Activated naive CD4-positive, alpha-beta T cell treated with anti-CD3 and anti-CD28 coated beads for 36 hours (primary cell): Measurements from ENCODE around the gene METAP1. TPM values are rescaled to one million over a fixed set of nuclear protein-coding genes. Genes with fewer than 3 reads are reported as not detected.
"Not testable (repeated sequence)": the region's sequence is repeated elsewhere in the genome, so short reads cannot be mapped to it uniquely, and the experiment has no call there.

ENCODE experiments used
- CTCF ChIA-PET: fragments of 350-600 bp; sonication (Branson Sonifier 250); formaldehyde crosslinking; loops from one replicate; lab custom pipeline; 2021; ENCODE audit warnings: antibody characterized with exemption; lab: Charles Lee
- DNase-seq: peaks from one replicate; pipeline ENCODE4 v3.0.0-alpha.2; 2020
- H3K27ac Mint-ChIP-seq: one replicate; pipeline ENCODE4 v1.8.0; 2021; ENCODE audit warnings: mild to moderate bottlenecking, mixed read lengths
- H3K27me3 Mint-ChIP-seq: one replicate; pipeline ENCODE4 v1.8.0; 2021; ENCODE audit warnings: low read depth, mixed read lengths
- H3K36me3 Mint-ChIP-seq: one replicate; pipeline ENCODE4 v1.8.0; 2021; ENCODE audit warnings: low read depth, mixed read lengths
- H3K4me1 Mint-ChIP-seq: one replicate; pipeline ENCODE4 v1.8.0; 2021; ENCODE audit warnings: low read depth, mixed read lengths
- H3K4me3 Mint-ChIP-seq: one replicate; pipeline ENCODE4 v1.8.0; 2021; ENCODE audit warnings: mild to moderate bottlenecking, moderate library complexity, mixed read lengths
- H3K9me3 Mint-ChIP-seq: one replicate; pipeline ENCODE4 v1.8.0; 2021; ENCODE audit warnings: mixed read lengths
- intact Hi-C: fragments of 100-400 bp; cut with micrococcal nuclease; formaldehyde crosslinking; loops from one replicate; pipeline ENCODE4 v1.15.1; 2023
- total RNA-seq, 2 experiments: library from RNA; stranded (reverse); gene quantifications; one replicate each; pipeline ENCODE4 v1.2.3, GENCODE V29; 2021

METAP1 gene
- total RNA-seq, 2 experiments from 2014 or later, result 65.6 to 70.1 TPM

DNA sequence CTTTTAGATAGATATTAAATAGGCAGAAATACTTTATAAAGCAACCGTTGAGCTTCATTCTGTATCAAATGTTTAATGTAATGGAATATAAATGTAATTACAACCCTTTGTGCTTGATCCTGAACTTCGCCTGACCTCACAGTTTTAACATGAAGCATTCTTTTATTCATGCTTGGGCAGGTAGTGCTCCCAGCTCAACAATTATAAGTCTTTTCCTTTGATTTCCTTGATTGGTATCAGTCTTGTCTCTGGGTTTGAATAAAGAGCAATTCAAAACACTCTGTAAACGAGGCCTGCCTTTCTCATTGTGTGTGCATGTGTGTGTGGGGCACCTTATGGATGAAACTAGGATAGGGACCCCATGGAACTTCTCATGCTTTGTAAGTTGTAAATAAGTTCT is 6.8 kb downstream of the METAP1 start:
- Mint-ChIP-seq H3K4me1 (peaks cover 68% of the 10 kb centered on the region), H3K9me3 (no peaks in the 10 kb centered on the region), H3K27ac (no peak overlapping the region), H3K36me3 (peaks cover 5% of the 10 kb centered on the region), H3K27me3 (no peaks in the 10 kb centered on the region), H3K4me3 (no peak overlapping the region)
- CTCF ChIA-PET, result no interaction called here
- intact Hi-C loops, result no loop called here
- DNase-seq, result no peak

DNA sequence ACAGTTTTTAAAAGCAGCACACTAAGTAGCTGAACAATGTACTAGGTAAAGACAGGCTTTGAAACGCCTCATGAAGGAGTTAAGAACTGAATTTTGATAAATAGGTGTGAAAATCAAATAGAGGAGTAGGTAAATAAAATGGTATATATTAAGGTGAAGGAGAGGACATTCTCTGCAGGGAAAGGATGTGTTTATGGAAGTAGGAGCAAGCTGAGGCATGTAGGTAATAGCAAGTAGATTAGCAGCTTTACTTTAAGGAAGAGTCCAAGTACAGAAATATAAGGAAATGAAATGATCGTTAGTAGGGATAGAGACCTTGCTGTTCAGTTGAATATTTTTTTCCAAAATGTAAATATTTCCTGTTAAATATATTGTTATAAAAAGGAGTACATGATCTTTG is 12.5 kb downstream of the METAP1 start:
- Mint-ChIP-seq H3K27ac (no peak overlapping the region), H3K9me3 (peaks cover 8% of the 10 kb centered on the region), H3K4me1 (peaks cover 34% of the 10 kb centered on the region), H3K36me3 (peaks cover 31% of the 10 kb centered on the region), H3K4me3 (no peak overlapping the region), H3K27me3 (no peaks in the 10 kb centered on the region)
- DNase-seq, result no peak
- intact Hi-C loops, result no loop called here
- CTCF ChIA-PET, result interaction anchor here (3.0 kb wide), 1 partner anchor 12 kb away, joined by 14 read pairs; the partner anchor contains the start of gene METAP1

DNA sequence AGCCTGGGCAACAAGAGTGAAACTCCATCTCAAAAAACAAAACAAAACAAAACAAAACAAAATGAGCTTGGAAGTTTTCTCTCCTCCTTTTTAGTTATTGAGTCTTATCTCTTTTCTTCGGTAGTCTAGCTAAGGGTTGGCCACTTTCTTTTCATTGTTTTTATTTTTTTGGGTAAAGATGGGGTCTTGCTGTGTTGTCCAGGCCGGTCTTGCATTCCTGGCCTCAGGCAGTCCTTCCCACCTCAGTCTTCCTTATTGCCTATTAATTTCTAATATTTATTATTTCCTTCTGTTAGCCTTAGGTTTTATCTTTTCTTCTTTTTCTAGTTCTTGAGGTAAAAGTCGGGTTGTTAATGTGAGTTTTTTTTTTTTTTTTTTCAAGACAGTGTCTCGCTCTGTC is 16.4 kb downstream of the METAP1 start:
- no peak overlapping the region for H3K4me3 Mint-ChIP-seq
- DNase-seq, result no peak
- H3K36me3 Mint-ChIP-seq, result peaks cover 38% of the 10 kb centered on the region
- intact Hi-C loops, result no loop called here
- CTCF ChIA-PET, result no interaction called here
- no peak overlapping the region for H3K27ac Mint-ChIP-seq
- H3K9me3 Mint-ChIP-seq, result peaks cover 8% of the 10 kb centered on the region
- H3K4me1 Mint-ChIP-seq, result peaks cover 28% of the 10 kb centered on the region
- H3K27me3 Mint-ChIP-seq, result no peaks in the 10 kb centered on the region

DNA sequence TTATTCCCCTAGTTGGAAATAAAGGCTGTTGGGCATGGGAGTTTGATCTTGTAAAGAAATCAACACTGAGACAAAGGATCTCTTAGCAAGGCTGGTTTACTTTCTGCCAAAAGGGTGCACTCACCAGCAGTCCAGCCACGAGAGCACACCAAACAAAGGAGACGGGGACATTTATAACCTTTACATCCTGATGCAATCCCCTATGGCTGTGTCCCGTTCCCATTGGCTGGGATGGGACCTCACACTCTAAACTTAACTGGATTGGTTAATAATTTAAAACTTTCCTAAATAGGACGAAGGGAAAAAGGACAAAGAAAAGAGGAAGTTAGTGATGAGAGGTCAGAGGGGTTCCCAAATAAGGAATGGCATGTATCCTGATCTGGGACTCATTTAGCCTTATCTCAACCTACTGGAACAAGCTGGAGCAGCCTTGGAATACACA is 17.9 kb downstream of the METAP1 start:
- Mint-ChIP-seq H3K27ac (no peak overlapping the region), H3K36me3 (peaks cover 41% of the 10 kb centered on the region), H3K27me3 (no peaks in the 10 kb centered on the region), H3K9me3 (peaks cover 8% of the 10 kb centered on the region), H3K4me3 (no peak overlapping the region), H3K4me1 (peaks cover 22% of the 10 kb centered on the region)
- intact Hi-C loops, result no loop called here
- CTCF ChIA-PET, result no interaction called here
- DNase-seq, result no peak

DNA sequence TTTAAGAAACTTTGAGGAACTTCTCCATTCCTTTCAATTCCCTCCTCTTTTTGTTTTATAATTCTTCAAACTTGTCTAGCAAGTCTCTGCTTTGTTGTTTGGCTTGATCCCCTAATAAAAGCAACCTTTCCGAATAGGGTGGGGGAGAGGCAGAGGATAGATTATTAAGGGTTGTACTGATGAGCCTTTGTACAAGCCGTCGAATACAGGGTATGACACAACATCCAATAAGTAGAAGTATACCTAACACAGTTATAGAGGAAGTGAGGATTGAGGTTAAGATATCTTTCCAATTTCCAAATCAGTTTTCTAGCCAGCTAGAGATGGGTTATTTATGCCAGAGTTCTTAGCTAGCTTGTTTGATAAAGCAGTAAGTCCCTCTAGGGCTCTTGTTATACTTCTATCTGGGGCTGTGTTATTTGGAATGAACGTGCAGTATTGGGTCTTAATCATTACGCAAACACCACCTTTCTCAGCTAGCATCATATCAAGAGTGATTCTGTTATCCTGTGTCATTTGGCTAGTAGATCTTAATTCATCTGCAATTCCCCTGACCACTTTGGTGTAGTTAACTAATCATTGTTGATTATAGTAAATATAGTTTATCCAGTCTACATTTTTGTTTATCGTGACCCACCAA is 18.5 kb downstream of the METAP1 start:
- no peak for DNase-seq
- Mint-ChIP-seq H3K27me3 (no peaks in the 10 kb centered on the region), H3K9me3 (peaks cover 8% of the 10 kb centered on the region), H3K36me3 (peaks cover 43% of the 10 kb centered on the region), H3K4me3 (no peak overlapping the region), H3K4me1 (peaks cover 22% of the 10 kb centered on the region), H3K27ac (no peak overlapping the region)
- intact Hi-C loops, result loop anchor here (2.0 kb wide), 1 partner anchor 13 kb away; no protein-coding TSS in a partner anchor
- CTCF ChIA-PET, result interaction anchor here (1.1 kb wide), 1 partner anchor 10 kb away, joined by 3 read pairs; no protein-coding TSS in a partner anchor

DNA sequence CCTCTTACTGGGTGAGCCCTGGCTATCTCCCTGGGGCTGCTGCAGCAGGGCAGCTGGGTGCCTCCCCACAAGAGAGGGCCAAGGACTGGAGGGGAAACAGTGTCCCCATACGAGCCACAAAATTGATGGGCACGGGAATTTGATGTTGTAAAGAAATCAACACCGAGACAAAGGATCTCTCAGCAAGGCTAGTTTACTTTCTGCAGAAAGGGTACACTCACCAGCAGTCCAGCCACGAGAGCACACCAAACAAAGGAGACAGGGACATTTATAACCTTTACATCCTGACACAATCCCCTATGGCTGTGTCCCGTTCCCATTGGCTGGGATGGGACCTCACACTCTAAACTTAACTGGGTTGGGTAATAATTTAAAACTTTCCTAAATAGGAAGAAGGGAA is 25.9 kb downstream of the METAP1 start:
- intact Hi-C loops, result no loop called here
- Mint-ChIP-seq H3K4me1 (peaks cover 49% of the 10 kb centered on the region), H3K27me3 (no peaks in the 10 kb centered on the region), H3K36me3 (peaks cover 37% of the 10 kb centered on the region), H3K9me3 (peaks cover 19% of the 10 kb centered on the region), H3K4me3 (no peak overlapping the region), H3K27ac (peak overlapping the region; percentile 4)
- CTCF ChIA-PET, result no interaction called here
- no peak for DNase-seq

DNA sequence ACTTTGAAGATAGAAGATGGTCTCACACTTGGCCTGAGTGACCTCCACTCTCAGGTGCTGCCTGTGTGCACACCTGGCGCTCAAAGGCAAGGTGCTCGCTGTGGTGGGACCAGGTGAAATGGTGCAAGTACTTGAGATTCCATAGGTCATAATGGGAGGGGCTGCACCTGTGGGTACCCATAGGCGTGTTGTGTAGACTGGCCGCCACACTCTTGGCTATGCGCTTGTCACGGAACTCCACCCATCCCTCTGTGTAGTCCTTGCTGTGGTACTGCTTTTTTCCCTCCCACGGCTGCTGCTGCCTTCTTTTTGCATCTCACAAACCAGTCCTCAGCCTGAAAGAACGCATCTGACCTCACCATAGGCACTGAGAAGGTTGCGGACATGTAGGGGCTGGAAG is 27.0 kb downstream of the METAP1 start:
- H3K36me3 Mint-ChIP-seq, result peaks cover 35% of the 10 kb centered on the region
- H3K4me3 Mint-ChIP-seq, result no peak overlapping the region
- H3K27ac Mint-ChIP-seq, result no peak overlapping the region
- H3K27me3 Mint-ChIP-seq, result no peaks in the 10 kb centered on the region
- CTCF ChIA-PET, result no interaction called here
- peaks cover 58% of the 10 kb centered on the region for H3K4me1 Mint-ChIP-seq
- peaks cover 19% of the 10 kb centered on the region for H3K9me3 Mint-ChIP-seq
- intact Hi-C loops, result no loop called here
- no peak for DNase-seq

DNA sequence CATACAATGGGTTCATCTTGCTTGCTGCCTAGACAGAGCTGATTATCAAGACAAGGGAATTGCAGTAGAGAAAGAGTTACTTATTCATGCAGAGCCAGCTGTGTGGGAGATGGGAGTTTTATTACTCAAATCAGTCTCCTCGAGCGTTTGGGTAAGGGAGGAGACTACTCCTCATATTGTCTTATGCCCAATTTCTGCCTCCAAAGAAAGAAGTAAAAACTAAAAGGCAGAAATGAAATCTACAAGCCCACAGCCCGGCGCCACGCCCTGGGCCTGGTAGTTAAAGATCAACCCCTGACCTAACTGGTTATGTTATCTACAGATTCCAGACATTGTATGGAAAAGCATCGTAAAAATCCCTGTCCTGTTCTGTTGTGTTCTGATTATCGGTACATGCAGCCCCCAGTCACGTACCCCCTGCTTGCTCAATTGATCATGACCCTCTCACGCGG is 28.3 kb downstream of the METAP1 start:
- H3K27ac Mint-ChIP-seq, H3K27me3 Mint-ChIP-seq, DNase-seq, H3K4me3 Mint-ChIP-seq, intact Hi-C loops: not testable (repeated sequence)
- Mint-ChIP-seq H3K9me3 (peaks cover 19% of the 10 kb centered on the region), H3K36me3 (peaks cover 30% of the 10 kb centered on the region), H3K4me1 (peaks cover 65% of the 10 kb centered on the region)
- CTCF ChIA-PET, result interaction anchor here (0.6 to 1.1 kb wide), 2 partner anchors 29 to 590 kb away, joined by 3 read pairs; no protein-coding TSS in a partner anchor

DNA sequence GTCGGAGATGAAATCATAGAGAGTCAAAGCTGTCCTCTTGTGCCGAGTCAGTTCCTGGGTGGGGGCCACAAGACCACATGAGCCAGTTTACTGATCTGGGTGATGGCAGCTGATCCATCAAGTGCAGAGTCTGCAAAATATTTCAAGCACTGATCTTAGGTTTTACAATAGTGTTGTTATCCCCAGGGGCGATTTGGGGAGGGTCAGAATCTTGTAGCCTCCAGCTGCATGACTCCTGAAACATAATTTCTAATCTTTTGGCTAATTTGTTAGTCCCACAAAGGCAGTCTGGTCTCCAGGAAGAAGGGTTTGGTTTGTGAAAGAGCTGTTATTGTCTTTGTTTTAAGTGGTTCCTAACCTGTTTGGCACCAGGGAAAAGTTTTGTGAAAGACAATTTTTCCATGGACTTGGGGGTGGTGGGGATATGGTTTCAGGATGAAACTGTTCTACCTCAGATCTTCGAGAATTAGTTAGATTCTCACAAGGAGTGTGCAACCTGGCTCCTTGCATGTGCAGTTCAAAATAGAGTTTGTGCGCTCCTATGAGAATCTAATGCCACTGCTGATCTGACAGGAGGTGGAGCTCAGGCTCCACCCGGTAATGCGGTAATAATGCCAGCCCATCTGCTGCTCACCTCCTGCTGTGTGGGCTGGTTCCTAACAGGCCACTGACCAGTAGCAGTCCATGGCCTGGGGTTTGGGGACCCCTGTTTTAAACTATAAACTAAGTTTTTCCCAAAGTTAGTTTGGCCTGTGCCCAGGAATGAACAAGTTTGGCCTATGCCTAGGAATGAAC is 29.2 kb downstream of the METAP1 start:
- Mint-ChIP-seq H3K4me1 (peaks cover 72% of the 10 kb centered on the region), H3K27ac (no peak overlapping the region), H3K27me3 (no peaks in the 10 kb centered on the region), H3K4me3 (no peak overlapping the region), H3K36me3 (peaks cover 29% of the 10 kb centered on the region), H3K9me3 (peaks cover 15% of the 10 kb centered on the region)
- no peak for DNase-seq
- intact Hi-C loops, result no loop called here
- CTCF ChIA-PET, result interaction anchor here (0.6 kb wide), 2 partner anchors 84 to 590 kb away, joined by 3 read pairs; no protein-coding TSS in a partner anchor

DNA sequence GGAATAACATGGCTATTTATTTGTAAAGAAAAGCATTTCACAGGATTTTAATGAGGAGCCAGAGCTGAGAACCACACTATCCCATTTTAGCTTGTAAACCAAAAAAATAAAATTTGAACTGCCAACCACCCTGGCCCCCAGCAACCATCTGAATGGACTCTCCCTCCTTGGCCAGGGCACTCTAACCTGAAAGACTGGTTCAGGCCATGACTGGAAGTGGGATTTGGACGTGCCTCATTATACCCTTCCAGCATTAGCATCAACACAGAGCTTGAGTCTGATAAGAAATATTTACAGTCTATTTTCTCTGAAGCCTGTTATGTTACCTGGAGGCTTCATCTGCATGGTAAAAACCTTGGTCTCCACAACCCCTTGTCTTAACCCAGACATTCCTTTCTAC is 30.0 kb downstream of the METAP1 start:
- peaks cover 25% of the 10 kb centered on the region for H3K36me3 Mint-ChIP-seq
- intact Hi-C loops, result no loop called here
- peaks cover 77% of the 10 kb centered on the region for H3K4me1 Mint-ChIP-seq
- no peak overlapping the region for H3K27ac Mint-ChIP-seq
- no peak for DNase-seq
- no peak overlapping the region for H3K4me3 Mint-ChIP-seq
- CTCF ChIA-PET, result interaction anchor here (0.6 kb wide), 1 partner anchor 85 kb away, joined by 3 read pairs; no protein-coding TSS in a partner anchor
- H3K27me3 Mint-ChIP-seq, result no peaks in the 10 kb centered on the region
- peaks cover 12% of the 10 kb centered on the region for H3K9me3 Mint-ChIP-seq

DNA sequence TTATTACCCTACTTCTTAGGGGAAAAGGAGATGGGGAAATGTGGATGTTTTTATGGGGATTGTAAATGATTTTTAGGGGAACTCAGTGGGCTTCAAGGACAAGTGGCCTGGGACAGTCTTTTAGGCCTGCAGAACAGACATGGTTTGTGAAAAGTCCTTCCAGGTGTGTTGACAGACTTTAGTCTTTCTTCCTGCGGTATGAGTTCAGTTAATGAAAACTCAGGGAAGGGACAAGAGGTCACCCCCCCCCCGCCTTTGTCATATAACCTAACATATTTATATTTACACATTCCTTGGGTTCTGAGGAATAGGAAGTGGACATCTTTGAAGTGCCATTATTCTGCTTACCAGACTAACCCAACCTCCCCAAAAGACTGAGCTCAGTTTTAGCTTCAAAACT is 31.8 kb downstream of the METAP1 start:
- DNase-seq, result no peak
- Mint-ChIP-seq H3K36me3 (peaks cover 12% of the 10 kb centered on the region), H3K4me3 (no peak overlapping the region), H3K4me1 (peaks cover 67% of the 10 kb centered on the region), H3K9me3 (no peaks in the 10 kb centered on the region), H3K27me3 (no peaks in the 10 kb centered on the region), H3K27ac (no peak overlapping the region)
- CTCF ChIA-PET, result interaction anchor here (0.5 to 0.7 kb wide), 2 partner anchors 87 to 798 kb away, joined by 3 to 4 read pairs; no protein-coding TSS in a partner anchor
- intact Hi-C loops, result no loop called here

DNA sequence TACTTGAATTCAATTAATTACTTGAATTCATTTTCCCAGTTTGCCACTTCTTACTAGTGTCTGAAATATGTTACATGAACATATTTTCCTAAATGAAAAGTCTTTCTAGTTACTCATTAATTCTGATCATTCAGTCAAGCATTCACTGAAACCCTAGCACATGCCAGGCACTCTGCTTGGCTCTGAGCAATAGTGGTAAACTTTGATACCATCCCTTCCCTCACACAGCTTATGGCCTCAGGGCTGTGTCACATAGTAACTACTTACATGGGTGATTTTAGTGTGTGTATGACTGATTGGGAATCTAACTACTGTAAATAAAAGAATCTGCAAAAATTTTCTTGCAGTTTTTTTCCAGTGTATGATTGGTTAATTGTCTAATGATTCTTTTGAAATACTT is 32.7 kb downstream of the METAP1 start:
- DNase-seq, result no peak
- H3K36me3 Mint-ChIP-seq, result peaks cover 12% of the 10 kb centered on the region
- H3K9me3 Mint-ChIP-seq, result no peaks in the 10 kb centered on the region
- H3K27ac Mint-ChIP-seq, result no peak overlapping the region
- no peaks in the 10 kb centered on the region for H3K27me3 Mint-ChIP-seq
- no peak overlapping the region for H3K4me3 Mint-ChIP-seq
- peaks cover 61% of the 10 kb centered on the region for H3K4me1 Mint-ChIP-seq
- CTCF ChIA-PET, result interaction anchor here (0.6 kb wide), 1 partner anchor 9 kb away, joined by 3 read pairs; no protein-coding TSS in a partner anchor
- intact Hi-C loops, result loop anchor here (2.0 kb wide), 1 partner anchor 31 kb away; no protein-coding TSS in a partner anchor
